HT1080 (cell line): ENCODE measurements around the gene OAS3. TPM values are rescaled to one million over a fixed set of nuclear protein-coding genes. Genes with fewer than 3 reads are reported as not detected.

Source experiments
- DNase-seq: peaks from one replicate; pipeline ENCODE4 v3.0.0-alpha.2; 2015; ENCODE audit warnings: low read depth
- total RNA-seq: library from RNA; depleted of rRNA; stranded (reverse); fragments of >200 nt; shearing (Covaris generic); gene quantifications from 2 replicates; pipeline ENCODE4 v1.2.3, GENCODE V29; 2014; rRNA removed

OAS3 gene
- total RNA-seq, 1 experiment from 2014 or later = 15.8 TPM

GRCh38 chr12:113014565-113014964, 76.3 kb downstream of the OAS3 start:
- DNase-seq = no peak

GRCh38 chr12:113016796-113017195, 78.5 kb downstream of the OAS3 start:
- DNase-seq = no peak

GRCh38 chr12:113019025-113019424, 80.8 kb downstream of the OAS3 start:
- peak; percentile 88 for DNase-seq

GRCh38 chr12:113021500-113021899, 83.2 kb downstream of the OAS3 start:
- DNase-seq = no peak

Other genes with a start within 250 kb of the OAS3 start
- 0.17 TPM in 1 of 2 replicates, not detected in the other for gene RPH3A, start 146.7 kb upstream of the OAS3 start, total RNA-seq
- gene OAS1, start 31.5 kb upstream of the OAS3 start, total RNA-seq = 3.6 and 5.2 TPM in 2 replicates
- 1.6 and 2.2 TPM in 2 replicates for gene OAS2, start 40.0 kb downstream of the OAS3 start, total RNA-seq
- 0.05 TPM in 1 of 2 replicates, not detected in the other for gene DTX1, start 118.3 kb downstream of the OAS3 start, total RNA-seq
- gene RASAL1, start 197.3 kb downstream of the OAS3 start, total RNA-seq = not detected in 2 replicates
- gene CFAP73, start 211.2 kb downstream of the OAS3 start, total RNA-seq = not detected in 2 replicates
- 85.1 and 86.1 TPM in 2 replicates for gene DDX54, start 247.0 kb downstream of the OAS3 start, total RNA-seq
- gene RITA1, start 247.2 kb downstream of the OAS3 start, total RNA-seq = 50.0 and 58.8 TPM in 2 replicates